NOMO-1 treated with DMSO at 0.1 percent for 48 hours (cell line): ENCODE data around the gene RTRAF.

ENCODE experiments used
- DNase-seq: peaks from one replicate; lab custom pipeline; 2025; ENCODE audit not compliant: unreplicated experiment; lab: John Stamatoyannopoulos, UW

Gene RTRAF

GRCh38 chr14:52048641-52049204, 59.4 kb downstream of the RTRAF start:
- no peak for DNase-seq

DNA sequence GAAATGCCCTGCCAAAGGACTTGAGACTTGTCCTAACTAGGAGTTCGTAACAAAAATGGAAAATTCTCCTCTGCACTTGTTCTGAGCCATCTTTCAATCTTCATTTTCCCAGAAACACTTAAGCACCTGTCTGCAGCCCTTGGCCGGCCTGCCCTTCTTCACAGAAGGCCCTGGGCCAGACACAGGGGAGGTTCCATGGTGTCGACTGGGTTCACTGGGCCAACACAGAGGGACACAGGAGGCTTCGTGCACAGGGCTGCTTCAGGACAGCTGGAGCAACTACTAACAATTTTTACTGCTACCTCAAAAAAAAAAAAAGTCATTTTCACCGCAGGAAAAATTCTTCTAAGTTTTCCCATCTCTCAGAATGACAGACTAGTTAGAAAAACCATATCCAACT, 59.9 kb downstream of the RTRAF start:
- no peak for DNase-seq

DNA sequence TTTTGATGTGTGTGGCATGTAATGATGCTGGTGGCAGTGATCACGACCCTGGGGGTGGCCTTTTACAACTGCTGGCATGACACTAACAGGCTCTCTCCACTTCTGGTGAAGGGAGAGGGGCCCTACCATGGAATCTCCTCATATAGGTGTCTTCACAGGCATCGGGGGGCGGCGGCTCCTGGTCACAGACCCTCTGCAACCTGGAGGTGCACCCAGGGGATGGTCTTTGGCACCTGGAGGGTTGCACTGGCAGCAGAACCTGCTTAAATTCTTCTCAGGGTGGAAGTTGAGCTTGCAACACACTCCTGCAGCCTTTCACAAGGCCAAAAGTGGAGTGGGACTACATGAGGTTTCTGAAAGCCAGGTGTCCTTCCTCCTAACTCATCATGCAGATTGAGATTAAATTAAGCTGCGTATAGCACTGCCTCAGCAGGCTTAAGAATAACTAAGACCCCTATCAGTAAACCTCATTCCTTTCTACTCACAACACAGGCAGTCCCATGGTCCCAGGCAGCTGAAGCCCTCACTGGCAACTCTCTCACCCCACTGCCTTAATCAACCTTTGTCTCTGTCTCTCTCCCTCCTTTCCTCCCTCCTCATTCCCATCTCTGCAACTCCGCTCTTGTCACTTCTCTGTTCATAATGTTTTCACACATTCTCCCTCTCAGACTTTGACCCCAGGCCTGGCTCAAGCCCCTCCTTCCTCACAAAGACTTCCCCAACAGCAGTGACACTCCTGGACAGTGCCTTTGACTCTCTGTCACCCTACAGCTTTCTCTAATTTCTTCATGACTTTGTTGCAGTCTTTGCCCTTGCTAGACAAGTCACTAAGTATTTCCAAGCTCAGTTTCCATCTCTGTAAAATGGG, 60.6 kb downstream of the RTRAF start:
- DNase-seq = no peak

DNA sequence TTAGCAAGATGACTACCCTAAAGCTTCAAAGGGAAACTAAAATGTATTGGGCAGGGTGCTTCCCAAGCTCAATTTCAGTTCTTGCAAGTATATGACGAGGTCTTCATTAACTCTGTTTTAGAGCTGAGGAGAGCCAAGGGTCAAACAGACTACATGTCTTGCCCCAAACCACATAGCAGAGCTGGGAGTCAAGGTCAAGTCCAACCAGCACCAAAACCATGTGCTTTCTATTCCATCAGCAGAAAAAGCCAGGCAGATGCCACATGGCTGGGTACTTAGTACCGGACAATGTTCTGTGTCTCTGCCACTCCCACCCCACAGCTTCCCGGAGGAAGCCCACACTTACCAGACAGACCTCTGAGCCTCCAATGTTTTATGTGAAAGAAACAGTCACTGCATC, 61.9 kb downstream of the RTRAF start:
- DNase-seq = no peak

DNA sequence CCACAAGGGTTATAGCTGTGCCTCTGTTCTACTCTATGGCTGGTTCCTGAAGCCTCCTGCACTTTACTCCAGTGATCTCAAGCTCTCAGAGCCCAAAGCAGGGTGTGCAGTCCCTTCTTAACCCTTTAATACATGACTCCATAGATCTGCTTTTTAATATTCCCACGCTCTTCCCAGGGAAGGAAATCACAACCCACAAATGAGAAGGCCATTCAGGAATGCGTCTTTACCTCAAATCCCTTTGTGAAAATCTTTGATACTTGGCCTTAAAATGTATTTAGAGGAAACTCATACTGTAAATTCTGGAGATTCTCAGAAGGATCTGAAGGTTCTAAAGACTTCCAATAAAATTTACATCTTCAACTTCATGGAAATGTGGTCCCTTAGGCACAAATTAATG, 62.5 kb downstream of the RTRAF start:
- DNase-seq = no peak

GRCh38 chr14:52052288-52052943, 63.1 kb downstream of the RTRAF start:
- no peak for DNase-seq

GRCh38 chr14:52053044-52053443, 63.7 kb downstream of the RTRAF start:
- DNase-seq = no peak

GRCh38 chr14:52054678-52055077, 65.3 kb downstream of the RTRAF start:
- no peak for DNase-seq

- no peak for DNase-seq
Measured at GRCh38 chr14:52055167-52055566, 65.8 kb downstream of the RTRAF start.

DNA sequence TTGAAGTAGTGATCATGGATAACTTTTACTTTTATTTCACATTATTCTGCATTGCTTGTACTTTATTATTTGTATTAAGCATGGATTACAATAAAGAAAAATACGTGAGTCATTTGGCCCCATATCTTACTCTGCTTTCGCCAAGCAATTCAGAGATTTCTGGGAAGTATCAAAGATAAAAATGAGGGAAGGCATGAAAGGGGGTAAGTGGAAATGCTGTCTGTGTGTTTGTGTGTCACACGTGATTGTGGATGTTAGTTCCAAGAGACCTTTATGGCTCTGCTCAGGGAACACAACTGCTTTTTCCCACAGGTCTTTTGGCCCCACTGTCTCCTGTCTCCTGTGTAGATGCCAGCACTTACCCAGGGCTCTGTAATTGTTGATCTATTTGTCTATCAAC, 69.0 kb downstream of the RTRAF start:
- DNase-seq = no peak

- no peak for DNase-seq
Measured at GRCh38 chr14:52059649-52060048, 70.3 kb downstream of the RTRAF start.

GRCh38 chr14:52060080-52060479, 70.7 kb downstream of the RTRAF start:
- no peak for DNase-seq
